HepG2 (cell line): ENCODE results near the gene PTPRD. TPM values are rescaled to one million over a fixed set of nuclear protein-coding genes. Genes with fewer than 3 reads are reported as not detected.

Experiments
- ATAC-seq: fragments of 200-7000 bp; cut with Tn5 transposase; 3 replicates; pipeline ENCODE4 v1.9.1; 2020; ENCODE audit warnings: mild to moderate bottlenecking, moderate library complexity
- BruUV-seq: library from RNA; stranded (reverse); fragments of 400-500 nt; replicated peaks from 2 replicates; lab custom pipeline; 2021; lab: Mats Ljungman, UMichigan
- CTCF ChIA-PET: fragments of 300-600 bp; formaldehyde crosslinking; extraction: SDS; loops from one replicate; lab custom pipeline; 2021; ENCODE audit warnings: low total read pairs, inconsistent platforms, low intra/inter-chr PET ratio; lab: Yijun Ruan, JAX
- POLR2A ChIA-PET: fragments of 350-600 bp; sonication (Branson Sonifier 250); formaldehyde crosslinking; loops from one replicate; lab custom pipeline; 2020; ENCODE audit warnings: antibody characterized with exemption, inconsistent platforms; lab: Yijun Ruan, JAX
- DNase-seq: peaks from one replicate; pipeline ENCODE4 v3.0.0-alpha.2; 2015; ENCODE audit warnings: low spot score
- FAIRE-seq: peaks from 3 replicates; lab custom pipeline; 2011; peaks lifted over from hg19 to GRCh38; lab: Jason Lieb, UNC
- H2AFZ ChIP-seq: one replicate; pipeline ENCODE4 v1.6.1; 2011; ENCODE audit warnings: low read length, inconsistent platforms
- H3K27ac ChIP-seq: fragments of 300-600 bp; 3 replicates; pipeline ENCODE4 v1.8.0; 2011; ENCODE audit warnings: mixed run types, mild to moderate bottlenecking, mixed read lengths, low read length, inconsistent platforms; ENCODE audit not compliant: insufficient read depth; ENCODE audit errors: extremely low read length
- H3K27me3 ChIP-seq, 2 experiments: fragments of 200-600 bp in 1 of 2; 2 replicates in 1 of 2; 3 replicates in 1 of 2; pipeline versions ENCODE4 v1.6.0 to v1.8.0; 2011; ENCODE audit warnings: low read length in 2 of 2, mild to moderate bottlenecking in 2 of 2, moderate library complexity in 2 of 2, inconsistent platforms in 1 of 2; ENCODE audit not compliant: insufficient read depth in 2 of 2, control insufficient read depth in 1 of 2
- H3K36me3 ChIP-seq, 2 experiments: fragments of 200-600 bp in 1 of 2; replicated peaks in 1 of 2; 2 replicates in 1 of 2; 3 replicates in 1 of 2; pipeline versions ENCODE4 v1.5.1 to v1.8.0; 2011; ENCODE audit warnings: low read length in 2 of 2, inconsistent platforms in 1 of 2; ENCODE audit not compliant: insufficient read depth in 2 of 2, control insufficient read depth in 1 of 2
- H3K4me1 ChIP-seq: 2 replicates; pipeline ENCODE4 v1.5.1; 2012; ENCODE audit warnings: low read length, inconsistent platforms; ENCODE audit not compliant: insufficient read depth
- H3K4me2 ChIP-seq: 2 replicates; pipeline ENCODE4 v1.6.0; 2011; ENCODE audit warnings: low read depth, low read length, inconsistent platforms
- H3K4me3 ChIP-seq, 3 experiments: fragments of 200-600 bp in 1 of 3; sonication (generic), shearing (Covaris generic) in 1 of 3; replicated peaks in 1 of 3; 2 replicates each; pipeline ENCODE4 v1.5.1; 2011 to 2016; ENCODE audit warnings: low read length in 3 of 3, inconsistent platforms in 2 of 3, low read depth in 2 of 3, mild to moderate bottlenecking in 2 of 3, control low read depth in 1 of 3, mixed read lengths in 1 of 3; ENCODE audit not compliant: insufficient read depth in 1 of 3
- H3K79me2 ChIP-seq: one replicate; pipeline ENCODE4 v1.6.1; 2011; ENCODE audit warnings: low read length, inconsistent platforms; ENCODE audit not compliant: insufficient read depth
- H3K9ac ChIP-seq: 2 replicates; pipeline ENCODE4 v1.6.0; 2011; ENCODE audit warnings: mild to moderate bottlenecking, low read depth, low read length, inconsistent platforms; ENCODE audit not compliant: insufficient read depth
- H3K9me3 ChIP-seq: 2 replicates; pipeline ENCODE4 v1.5.1; 2012; ENCODE audit warnings: mild to moderate bottlenecking, low read length
- H4K20me1 ChIP-seq: 2 replicates; pipeline ENCODE4 v1.6.0; 2011; ENCODE audit warnings: inconsistent platforms, mild to moderate bottlenecking, low read length, moderate library complexity; ENCODE audit not compliant: insufficient read depth
- AGO1 ChIP-seq: fragments of 200-400 bp; formaldehyde crosslinking; IDR thresholded peaks from 2 replicates; pipeline ENCODE4 v1.6.1; 2017; ENCODE audit warnings: mild to moderate bottlenecking, low read depth, low read length, moderate library complexity; ENCODE audit not compliant: poor library complexity, severe bottlenecking
- ELK4 ChIP-seq: sonication (generic); formaldehyde crosslinking; IDR thresholded peaks from 2 replicates; pipeline ENCODE4 v1.9.0; 2021; ENCODE audit warnings: missing genetic modification reagents, borderline replicate concordance
- FIP1L1 ChIP-seq: fragments of 200-400 bp; formaldehyde crosslinking; IDR thresholded peaks from 2 replicates; pipeline ENCODE4 v1.6.1; 2018; ENCODE audit warnings: low read depth, mild to moderate bottlenecking, low read length, moderate library complexity, borderline replicate concordance; ENCODE audit not compliant: insufficient read depth
- FOXO4 ChIP-seq: sonication (generic); formaldehyde crosslinking; conservative IDR thresholded peaks from 2 replicates; pipeline ENCODE4 v1.8.1; 2023; ENCODE audit warnings: missing genetic modification reagents
- GATA4 ChIP-seq: sonication (generic); IDR thresholded peaks from 2 replicates; pipeline ENCODE4 v1.6.1; 2016; ENCODE audit warnings: antibody characterized with exemption, low read depth, borderline replicate concordance
- HOXA3 ChIP-seq: sonication (generic); formaldehyde crosslinking; IDR thresholded peaks from 2 replicates; pipeline ENCODE4 v1.5.0; 2020; ENCODE audit warnings: missing genetic modification reagents
- HOXA5 ChIP-seq: sonication (generic); formaldehyde crosslinking; IDR thresholded peaks from 2 replicates; pipeline ENCODE4 v1.4.0; 2020; ENCODE audit warnings: missing genetic modification reagents
- RELA ChIP-seq: sonication (generic); formaldehyde crosslinking; IDR thresholded peaks from 2 replicates; pipeline ENCODE4 v1.4.0; 2020; ENCODE audit warnings: missing genetic modification reagents
- REXO4 ChIP-seq: sonication (generic); formaldehyde crosslinking; IDR thresholded peaks from 2 replicates; pipeline ENCODE4 v1.8.0; 2022; ENCODE audit warnings: missing genetic modification reagents, mild to moderate bottlenecking, borderline replicate concordance
- RFXANK ChIP-seq: IDR thresholded peaks from 2 replicates; pipeline ENCODE4 v1.6.1; 2016
- SMYD3 ChIP-seq: sonication (generic); formaldehyde crosslinking; IDR thresholded peaks from 2 replicates; pipeline ENCODE4 v1.8.1; 2023; ENCODE audit warnings: mild to moderate bottlenecking, missing genetic modification reagents
- SNRNP70 ChIP-seq: fragments of 200-400 bp; formaldehyde crosslinking; IDR thresholded peaks from 2 replicates; pipeline ENCODE4 v1.6.1; 2017; ENCODE audit warnings: mild to moderate bottlenecking, low read depth, low read length, moderate library complexity
- TEAD3 ChIP-seq: optimal IDR thresholded peaks from 2 replicates; pipeline ENCODE3; 2016; ENCODE audit warnings: borderline replicate concordance
- TRIM22 ChIP-seq: fragments of 450-650 bp; IDR thresholded peaks from 2 replicates; pipeline ENCODE4 v1.6.1; 2017
- ZNF33B ChIP-seq: sonication (generic); formaldehyde crosslinking; IDR thresholded peaks from 2 replicates; pipeline ENCODE4 v1.5.1; 2020; ENCODE audit warnings: mild to moderate bottlenecking, missing genetic modification reagents
- ZNF710 ChIP-seq: sonication (generic); formaldehyde crosslinking; IDR thresholded peaks from 2 replicates; pipeline ENCODE4 v1.5.0; 2020; ENCODE audit warnings: mild to moderate bottlenecking, missing genetic modification reagents, borderline replicate concordance
- ZUFSP ChIP-seq: sonication (generic); formaldehyde crosslinking; IDR thresholded peaks from 2 replicates; pipeline ENCODE4 v1.9.0; 2021; ENCODE audit warnings: missing genetic modification reagents, mild to moderate bottlenecking, borderline replicate concordance
- WGBS: methylation state at CpG from one replicate; pipeline ENCODE4 v1.1.6; 2017; ENCODE audit warnings: low lambda C conversion rate; 5-methylcytosine and 5-hydroxymethylcytosine counted together
- in situ Hi-C: cut with HindIII; loops from 2 replicates; pipeline ENCODE4 v1.10.0; 2017; ENCODE audit warnings: low pct_unique_long_range_greater_than_20kb; ENCODE audit not compliant: extremely low pct_ligation_motif_present
- intact Hi-C: fragments of 100-400 bp; cut with micrococcal nuclease; formaldehyde crosslinking; loops from one replicate; pipeline ENCODE4 v1.10.0; 2022; ENCODE audit not compliant: unreplicated experiment
- polyA plus RNA-seq, 8 experiments: library from polyadenylated mRNA; depleted of rRNA in 3 of 8; stranded (reverse) in 7 of 8; unstranded in 1 of 8; fragments of >200 nt; fragmentation: Illumina TruSeq in 4 of 8; extraction: Trizol in 4 of 8; gene quantifications; 2 replicates each; pipeline versions ENCODE4 v1.2.1 to v1.2.3, GENCODE V29; 2011 to 2016; ENCODE audit warnings: low read depth in 4 of 8, missing spikeins in 1 of 8, mixed read lengths in 1 of 8; ENCODE audit not compliant: insufficient read depth in 1 of 8
- total RNA-seq, 5 experiments: library from RNA; depleted of rRNA; stranded (reverse); fragments of >200 nt; fragmentation: Illumina TruSeq; extraction: Trizol; gene quantifications; 2 replicates each; pipeline ENCODE4 v1.2.3, GENCODE V29; 2016; ENCODE audit warnings: low read depth in 1 of 5

PTPRD gene
- total and polyA plus RNA-seq, 2 of the 13 experiments (the other 11 are each of a cell fraction or from before 2014, with no cell fraction given): 0.05 TPM; not detected in 1

- TF ChIP-seq TRIM22 (no peak), RFXANK (CRISPR knock-in tag) (no peak)
Measured at GRCh38 chr9:8434621-8435020, 2178.2 kb downstream of the PTPRD start (continued).

GRCh38 chr9:8432224-8432623 is 2180.6 kb downstream of the PTPRD start:
- Histone ChIP-seq H3K9ac (no peak overlapping the region), H3K4me2 (no peak overlapping the region), H3K4me1 (no peaks in the 10 kb centered on the region), H4K20me1 (no peaks in the 10 kb centered on the region), H3K27ac (no peak overlapping the region), H2AFZ (no peak overlapping the region), H3K9me3 (peaks cover 54% of the 10 kb centered on the region), H3K27me3 (no peaks in the 10 kb centered on the region; a peak in 1 of 5 replicates), H3K4me3 (no peak overlapping the region), H3K79me2 (no peaks in the 10 kb centered on the region), H3K36me3 (no peaks in the 10 kb centered on the region)
- BruUV-seq: no TSS peak
- in situ Hi-C loops: no loop called here
- WGBS: 4% methylated on average over 4 of the region's 4 CpGs
- ATAC-seq (no peak), DNase-seq (no peak), FAIRE-seq (no peak)
- intact Hi-C loops: no loop called here
- ChIA-PET CTCF (no interaction called here), POLR2A (no interaction called here)
- TF ChIP-seq HOXA3 (CRISPR knock-in tag) (no peak), AGO1 (no peak), GATA4 (no peak), FIP1L1 (no peak), ZUFSP (no peak), FOXO4 (no peak), RELA (CRISPR knock-in tag) (no peak), SNRNP70 (no peak), ELK4 (CRISPR knock-in tag) (no peak), ZNF710 (no peak), ZNF33B (CRISPR knock-in tag) (no peak), SMYD3 (CRISPR knock-in tag) (no peak), REXO4 (no peak), TEAD3 (CRISPR knock-in tag) (no peak), HOXA5 (CRISPR knock-in tag) (no peak)
